A673 (cell line): ENCODE measurements around the gene SLC2A1. TPM values are rescaled to one million over a fixed set of nuclear protein-coding genes. Genes with fewer than 3 reads are reported as not detected.
A peak's percentile ranks its signal among the peaks of the same experiment; 100 is the strongest.

Source experiments
- BruUV-seq: library from RNA; stranded (reverse); fragments of 400-500 nt; replicated peaks from 2 replicates; lab custom pipeline; 2021; lab: Mats Ljungman, UMichigan
- CTCF ChIA-PET: fragments of 300-600 bp; sonication (Branson Sonifier 250); formaldehyde crosslinking; loops from one replicate; lab custom pipeline; 2022; ENCODE audit warnings: antibody characterized with exemption; lab: Charles Lee
- POLR2A ChIA-PET: fragments of 300-600 bp; sonication (Branson Sonifier 250); formaldehyde crosslinking; loops from one replicate; lab custom pipeline; 2022; ENCODE audit warnings: antibody characterized with exemption; ENCODE audit not compliant: low non-redundant PET; lab: Charles Lee
- DNase-seq: peaks from one replicate; pipeline ENCODE4 v3.0.0-alpha.2; 2015; ENCODE audit warnings: low spot score
- H3K27ac ChIP-seq: fragments of 200-600 bp; sonication (generic); 2 replicates; pipeline ENCODE4 v1.5.1; 2016; ENCODE audit warnings: mixed run types, low read depth, mild to moderate bottlenecking, mixed read lengths, antibody characterized with exemption, low read length; ENCODE audit not compliant: poor library complexity, severe bottlenecking
- H3K27me3 ChIP-seq: fragments of 200-600 bp; sonication (generic); replicated peaks from 2 replicates; pipeline ENCODE4 v1.6.1; 2017; ENCODE audit warnings: mixed run types, low read depth, mild to moderate bottlenecking, mixed read lengths, antibody characterized with exemption, low read length; ENCODE audit not compliant: insufficient read depth, poor library complexity
- H3K36me3 ChIP-seq: fragments of 200-600 bp; sonication (generic); 2 replicates; pipeline ENCODE4 v1.6.1; 2016; ENCODE audit warnings: mixed run types, mild to moderate bottlenecking, mixed read lengths, antibody characterized with exemption, low read length; ENCODE audit not compliant: insufficient read depth, poor library complexity, severe bottlenecking
- H3K4me1 ChIP-seq: fragments of 200-600 bp; sonication (generic); 2 replicates; pipeline ENCODE4 v1.6.1; 2017; ENCODE audit warnings: mixed run types, mild to moderate bottlenecking, mixed read lengths, antibody characterized with exemption, low read length; ENCODE audit not compliant: insufficient read depth, poor library complexity, severe bottlenecking
- H3K4me3 ChIP-seq: fragments of 200-600 bp; sonication (generic); 2 replicates; pipeline ENCODE4 v1.5.1; 2016; ENCODE audit warnings: low read depth, mixed run types, mild to moderate bottlenecking, mixed read lengths, low read length; ENCODE audit not compliant: poor library complexity, severe bottlenecking
- H3K9me3 ChIP-seq: fragments of 200-600 bp; sonication (generic); 2 replicates; pipeline ENCODE4 v1.6.1; 2016; ENCODE audit warnings: mixed run types, low read depth, mild to moderate bottlenecking, mixed read lengths, antibody characterized with exemption, low read length; ENCODE audit not compliant: poor library complexity, severe bottlenecking
- CTCF ChIP-seq: fragments of 300-800, 200-600 bp; sonication (generic); conservative IDR thresholded peaks from 2 replicates; pipeline ENCODE4 v1.5.1; 2017; ENCODE audit warnings: low read depth, mild to moderate bottlenecking, antibody characterized with exemption, low read length, moderate library complexity, mixed read lengths
- EZH2 ChIP-seq: fragments of 200-600 bp; sonication (generic); IDR thresholded peaks from 2 replicates; pipeline ENCODE4 v1.6.1; 2017; ENCODE audit warnings: borderline replicate concordance, low read depth, mild to moderate bottlenecking, mixed read lengths, antibody characterized with exemption, low read length; ENCODE audit not compliant: poor library complexity, severe bottlenecking
- intact Hi-C: fragments of 100-400 bp; cut with micrococcal nuclease; formaldehyde crosslinking; loops from one replicate; pipeline ENCODE4 v1.10.0; 2022; ENCODE audit not compliant: unreplicated experiment
- total RNA-seq: library from RNA; stranded (reverse); gene quantifications from 2 replicates; pipeline ENCODE4 v1.2.3, GENCODE V29; 2021

Gene SLC2A1
- total RNA-seq, 1 experiment from 2014 or later = 36.7 TPM

DNA sequence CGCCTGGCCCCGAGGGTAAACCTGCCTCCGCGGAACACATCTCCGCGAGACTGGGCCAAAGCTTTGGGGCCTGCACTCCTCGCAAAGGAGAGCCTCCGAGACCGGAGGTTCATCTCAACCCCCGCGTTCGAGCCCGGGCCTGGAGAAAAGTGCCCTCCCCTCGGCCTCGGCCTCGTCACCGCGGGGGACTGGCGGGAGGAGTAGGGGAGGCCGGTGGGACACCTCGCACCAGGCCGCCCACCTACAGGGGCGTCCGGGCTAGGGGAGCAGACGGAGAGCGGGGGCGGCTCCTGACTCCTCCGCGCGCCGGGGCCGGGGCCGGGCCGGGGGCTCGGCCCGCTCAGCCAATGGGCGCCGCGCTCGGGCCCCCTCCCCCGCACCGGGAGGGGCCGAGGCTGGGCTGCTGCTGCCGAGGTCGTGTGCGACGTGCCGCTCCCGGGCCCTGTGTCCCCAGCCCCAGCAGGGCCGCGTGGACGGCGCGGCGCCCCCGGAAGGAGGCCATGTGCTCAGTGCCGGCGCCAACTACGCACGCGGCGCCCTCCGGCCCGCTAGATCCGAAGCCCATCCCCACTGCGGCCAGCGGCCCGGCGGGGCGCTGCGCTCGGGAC, 684 bp downstream of the SLC2A1 start:
- no peaks in the 10 kb centered on the region for H3K9me3 ChIP-seq
- POLR2A ChIA-PET = no interaction called here
- BruUV-seq = no TSS peak
- peaks cover 6% of the 10 kb centered on the region for H3K4me1 ChIP-seq
- CTCF ChIA-PET = no interaction called here
- DNase-seq = peak; percentile 74
- H3K27me3 ChIP-seq = no peaks in the 10 kb centered on the region
- H3K27ac ChIP-seq = peak overlapping the region; percentile 82
- H3K36me3 ChIP-seq = no peaks in the 10 kb centered on the region
- TF ChIP-seq CTCF (no peak), EZH2 (no peak)
- H3K4me3 ChIP-seq = peak overlapping the region; percentile 76
- intact Hi-C loops = no loop called here

- Histone ChIP-seq H3K27me3 (no peaks in the 10 kb centered on the region), H3K4me1 (peaks cover 6% of the 10 kb centered on the region), H3K36me3 (no peaks in the 10 kb centered on the region), H3K4me3 (peak overlapping the region; percentile 76), H3K27ac (peak overlapping the region; percentile 82), H3K9me3 (no peaks in the 10 kb centered on the region)
- POLR2A ChIA-PET = interaction anchor here (0.8 kb wide), 1 partner anchor 149 kb away, joined by 8 read pairs; no protein-coding TSS in a partner anchor
- intact Hi-C loops = no loop called here
- DNase-seq = no peak
- TF ChIP-seq EZH2 (no peak), CTCF (no peak)
- no TSS peak for BruUV-seq
- CTCF ChIA-PET = no interaction called here
Measured at GRCh38 chr1:42957229-42957879, 1.3 kb downstream of the SLC2A1 start.

DNA sequence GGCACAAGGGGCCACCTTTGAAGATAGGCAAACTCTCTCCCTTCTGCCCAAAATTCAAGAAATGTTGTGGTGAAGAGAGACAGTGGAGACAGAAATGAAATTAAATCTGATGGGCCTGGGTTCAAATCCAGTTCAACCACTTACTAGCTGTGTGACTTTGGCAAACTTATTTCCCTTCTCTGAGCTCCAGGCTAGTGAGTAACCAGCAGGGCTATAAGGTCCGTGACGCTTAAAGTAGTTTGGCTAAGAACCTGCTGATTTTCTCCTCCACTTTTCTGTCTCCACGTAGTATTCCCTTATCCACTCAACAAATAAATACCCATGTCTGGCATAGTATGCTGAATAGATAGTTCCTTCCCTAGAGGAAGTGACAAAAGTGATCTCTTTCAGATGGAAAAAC, 1.9 kb downstream of the SLC2A1 start:
- ChIA-PET CTCF (no interaction called here), POLR2A (interaction anchor here (0.8 kb wide), 1 partner anchor 150 kb away, joined by 8 read pairs; no protein-coding TSS in a partner anchor)
- Histone ChIP-seq H3K9me3 (no peaks in the 10 kb centered on the region), H3K4me1 (peaks cover 6% of the 10 kb centered on the region), H3K4me3 (peak overlapping the region; percentile 76), H3K36me3 (peaks cover 4% of the 10 kb centered on the region), H3K27ac (no peak overlapping the region), H3K27me3 (no peaks in the 10 kb centered on the region)
- no peak for DNase-seq
- BruUV-seq = no TSS peak
- TF ChIP-seq CTCF = no peak
- no peak for TF ChIP-seq EZH2
- intact Hi-C loops = no loop called here
